Stimulated activated CD8-positive, alpha-beta memory T cell treated with anti-CD3 and anti-CD28 coated beads, Interleukin-7, amount 100 ng/mL, for 48 hours (primary cell): ENCODE results near the gene STX16.
"Not testable (repeated sequence)": the region's sequence is repeated elsewhere in the genome, so short reads cannot be mapped to it uniquely, and the experiment has no call there.

Experiments used
- DNase-seq, 2 donors: peaks; one replicate each; pipeline ENCODE4 v3.0.0-alpha.2; 2020; ENCODE audit warnings: low read depth in 1 of 2; ENCODE audit errors: extremely low read depth in 1 of 2

Gene STX16

GRCh38 chr20:58635279-58635665 lies 15.8 kb upstream of the STX16 start:
- DNase-seq = no peak

DNA sequence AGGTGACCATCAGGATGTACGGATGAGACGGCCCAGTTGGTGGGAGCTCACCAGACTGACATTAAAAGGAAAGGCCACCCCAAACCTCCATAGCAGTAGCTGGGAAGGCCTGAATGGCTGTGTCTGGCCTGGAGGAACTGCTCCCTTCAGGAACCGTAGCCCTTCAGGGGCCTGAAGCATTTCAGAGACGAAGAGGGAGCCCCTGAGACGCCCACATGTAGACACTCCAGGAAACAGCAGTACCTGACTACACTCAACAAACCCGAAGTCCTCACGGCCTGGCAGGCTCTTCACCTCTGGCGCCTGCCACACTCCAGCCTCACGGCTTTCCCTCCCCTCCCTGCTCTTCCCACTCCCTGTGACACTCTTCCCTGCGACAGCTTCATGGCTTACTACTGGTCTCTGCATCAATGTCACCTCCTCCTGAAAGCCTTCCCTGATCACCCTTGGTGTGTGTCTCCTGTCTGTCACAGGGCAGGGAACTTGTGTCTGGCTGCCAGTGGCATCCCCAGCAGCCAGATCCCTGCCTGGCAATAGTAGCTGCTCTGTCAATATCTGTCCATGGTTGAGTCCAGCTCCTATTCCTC lies 14.6 kb upstream of the STX16 start:
- DNase-seq = no peak

DNA sequence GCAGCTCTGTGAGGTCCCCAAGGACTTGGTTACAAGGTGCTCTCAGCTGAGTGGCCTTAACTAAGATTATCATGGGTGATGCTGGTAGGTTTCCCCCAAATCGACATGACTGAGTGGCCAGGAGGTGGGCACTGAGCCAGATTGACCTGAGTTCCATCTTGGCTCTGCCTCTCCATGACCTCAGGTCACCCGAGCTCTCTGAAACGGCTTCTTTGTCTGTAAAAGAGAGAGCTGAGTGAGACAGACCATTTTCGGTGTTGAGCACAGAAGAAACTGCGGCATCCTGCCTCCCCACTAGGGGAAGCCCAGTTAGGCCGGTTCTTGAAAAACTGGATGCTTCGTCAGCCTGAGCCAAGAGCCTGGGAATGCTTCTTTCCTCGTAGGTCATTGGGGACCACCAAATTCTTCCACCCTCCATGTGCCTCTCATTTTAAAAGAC lies 14.1 kb upstream of the STX16 start:
- DNase-seq = no peak

- no peak for DNase-seq
Observed at GRCh38 chr20:58637466-58638213, 13.4 kb upstream of the STX16 start.

- no peak for DNase-seq
Observed at GRCh38 chr20:58638467-58639181, 12.5 kb upstream of the STX16 start.

- no peak for DNase-seq
Observed at GRCh38 chr20:58639182-58640146, 11.6 kb upstream of the STX16 start.

DNA sequence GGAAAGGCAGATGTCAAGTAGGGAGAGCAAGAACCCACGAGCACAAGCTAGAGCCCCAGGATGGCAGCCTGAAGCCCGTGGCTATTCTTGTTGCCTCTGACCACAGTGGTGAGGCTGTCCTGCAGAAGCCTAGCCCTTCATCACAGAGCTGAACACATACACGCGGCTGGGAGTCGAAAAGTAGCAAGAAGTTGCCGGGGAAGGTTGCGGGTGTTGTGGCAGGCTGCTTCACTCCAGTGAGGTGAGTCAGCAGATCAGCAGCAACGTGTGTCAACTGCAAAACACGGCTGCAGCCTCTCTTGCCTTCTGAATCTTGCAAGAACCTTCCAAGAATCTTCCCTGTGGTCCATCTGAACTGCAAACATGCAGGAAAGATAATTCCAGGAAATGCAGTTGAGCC lies 10.6 kb upstream of the STX16 start:
- DNase-seq = no peak

- no peak for DNase-seq
Observed at GRCh38 chr20:58642441-58642840, 8.6 kb upstream of the STX16 start.

- DNase-seq = not testable (repeated sequence)
Observed at GRCh38 chr20:58642896-58643295, 8.2 kb upstream of the STX16 start.

DNA sequence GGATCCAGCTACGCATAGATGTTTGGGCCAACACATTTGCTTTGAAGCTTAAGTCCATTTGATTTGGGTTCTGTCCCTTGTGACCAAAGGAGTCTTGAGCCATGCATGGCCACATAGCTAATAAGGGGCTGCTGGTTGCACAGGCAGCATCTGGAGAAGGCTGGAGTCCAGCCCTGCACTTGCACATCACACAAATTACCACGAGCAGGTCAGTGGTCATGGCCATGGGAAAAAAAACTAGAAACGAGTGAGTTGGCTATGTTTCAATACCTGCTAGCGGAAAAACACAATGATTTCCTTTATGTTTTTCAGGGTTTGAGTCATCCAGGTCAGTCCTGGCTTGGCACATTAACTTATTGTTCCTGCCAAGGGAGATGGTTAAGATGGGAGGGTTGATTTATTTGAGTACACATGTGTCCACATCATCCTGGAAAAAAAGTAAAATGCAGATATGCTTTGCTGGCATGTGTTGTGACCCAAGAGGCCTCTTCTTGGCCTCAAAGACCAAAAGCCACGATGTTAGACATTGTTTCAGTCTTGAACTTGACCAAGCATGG lies 5.6 kb upstream of the STX16 start:
- DNase-seq = no peak

DNA sequence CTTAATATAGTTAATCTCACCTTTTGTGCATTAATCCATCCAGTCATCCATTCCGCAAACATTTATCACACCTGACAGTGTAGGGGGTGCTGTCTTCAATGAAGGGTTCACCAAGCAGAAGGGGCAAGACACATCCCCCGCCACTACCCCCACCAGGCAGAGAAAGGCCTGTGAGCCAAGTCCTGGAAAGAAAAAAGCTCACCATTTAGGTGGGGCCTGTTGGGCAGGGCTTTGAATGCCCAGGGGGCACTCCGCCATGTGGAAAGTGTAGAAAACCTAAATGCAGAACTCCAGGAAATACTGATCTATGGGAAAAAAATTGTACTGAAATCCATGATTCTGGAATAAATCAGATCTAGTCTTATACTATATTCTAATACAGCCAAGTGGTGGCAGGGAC lies 4.8 kb upstream of the STX16 start:
- DNase-seq = no peak

DNA sequence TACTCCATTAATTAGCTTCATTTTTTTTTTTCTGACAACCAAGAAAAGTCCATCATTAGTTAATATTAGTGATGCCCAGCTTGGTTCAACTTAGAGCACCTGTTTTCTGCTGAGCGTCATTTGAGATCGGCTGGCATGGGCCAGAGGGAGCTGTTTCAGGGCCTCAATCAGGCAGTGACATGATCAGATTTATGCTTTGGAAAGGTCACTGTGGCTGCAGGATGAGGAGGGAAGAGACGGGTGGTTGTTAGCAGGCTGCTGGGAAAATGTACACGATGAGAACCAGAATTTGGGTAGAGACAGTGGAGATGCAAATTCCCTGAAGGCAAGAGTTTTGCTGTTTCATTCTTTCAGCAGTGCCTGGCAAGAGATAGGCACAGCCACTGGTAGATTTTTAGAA lies 4.4 kb upstream of the STX16 start:
- no peak for DNase-seq

DNA sequence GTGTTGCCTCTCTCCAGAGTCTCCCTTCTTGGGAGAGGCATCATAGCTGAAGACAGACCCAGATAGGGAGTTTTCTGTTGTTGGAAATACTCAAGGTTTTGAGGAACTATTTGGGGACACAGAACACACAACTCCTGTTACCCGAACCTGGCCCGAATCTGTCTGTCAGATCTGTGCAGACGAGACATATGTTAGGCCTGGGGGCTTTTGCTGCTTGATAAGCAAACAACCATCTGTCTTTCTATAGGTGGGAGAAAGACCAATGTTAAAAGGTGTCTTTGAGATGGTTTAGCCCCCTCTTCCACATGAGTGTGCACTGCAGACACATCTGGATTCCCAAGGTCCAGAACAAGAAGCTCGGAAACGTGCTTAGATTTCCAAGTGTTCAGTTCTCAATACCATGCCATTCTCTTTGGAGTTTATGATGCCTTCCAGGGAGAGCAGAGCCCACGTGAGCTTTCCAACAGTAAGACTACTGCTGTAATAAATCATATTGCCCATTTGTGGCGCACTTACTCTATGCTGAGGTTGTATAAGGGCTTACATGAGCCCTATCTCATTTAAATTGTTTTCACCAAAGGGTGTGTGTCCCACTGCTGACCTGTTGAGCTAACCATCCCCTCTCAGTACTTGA lies 3.8 kb upstream of the STX16 start:
- no peak for DNase-seq

GRCh38 chr20:58647796-58648501 lies 3.1 kb upstream of the STX16 start:
- no peak for DNase-seq

DNA sequence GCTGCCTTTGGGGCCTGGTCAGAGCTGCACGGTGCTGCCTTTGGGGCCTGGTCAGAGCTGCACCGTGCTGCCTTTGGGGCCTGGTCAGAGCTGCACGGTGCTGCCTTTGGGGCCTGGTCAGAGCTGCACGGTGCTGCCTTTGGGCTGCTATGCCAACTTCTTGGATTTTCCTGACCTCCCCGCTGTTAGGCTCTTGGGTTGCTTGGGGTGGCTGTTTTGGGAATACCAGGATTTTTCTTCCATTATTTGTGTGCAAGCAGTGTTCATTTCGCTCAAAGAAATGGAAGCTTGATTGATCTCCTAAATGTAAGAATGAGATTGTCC lies 2.6 kb upstream of the STX16 start:
- DNase-seq = not testable (repeated sequence)

- no peak for DNase-seq
Observed at GRCh38 chr20:58649288-58650180, 1.5 kb upstream of the STX16 start.

DNA sequence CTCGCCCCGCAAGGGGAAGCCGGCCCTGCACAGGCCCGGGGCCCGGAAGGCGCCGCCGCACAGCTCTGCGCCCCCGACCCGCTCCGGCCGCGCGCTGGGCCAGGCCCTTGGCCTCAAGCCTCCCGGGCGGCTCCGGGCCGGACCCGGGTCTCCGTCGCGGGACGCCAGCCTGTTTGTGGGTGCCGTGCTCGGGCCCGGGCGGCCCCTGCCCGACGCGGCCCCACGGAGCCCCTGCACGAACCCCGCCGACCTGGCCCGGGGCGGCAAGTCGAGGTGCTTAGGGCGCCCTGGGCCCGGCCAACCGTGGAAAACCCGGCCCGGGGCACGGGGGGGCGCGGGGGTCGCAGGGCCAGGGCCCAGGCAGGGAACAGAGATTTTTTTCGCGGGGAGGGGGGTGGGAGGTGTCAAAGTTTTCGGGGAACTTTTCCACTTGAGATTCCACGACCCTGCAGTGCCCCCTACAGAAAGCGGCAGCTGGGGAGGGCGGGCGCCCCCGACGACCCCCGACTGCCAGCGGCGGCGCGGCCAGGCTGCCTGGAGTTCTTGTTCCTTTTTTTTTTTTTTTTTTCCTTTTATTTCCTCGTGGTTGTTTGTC lies 805 bp upstream of the STX16 start:
- DNase-seq = no peak

DNA sequence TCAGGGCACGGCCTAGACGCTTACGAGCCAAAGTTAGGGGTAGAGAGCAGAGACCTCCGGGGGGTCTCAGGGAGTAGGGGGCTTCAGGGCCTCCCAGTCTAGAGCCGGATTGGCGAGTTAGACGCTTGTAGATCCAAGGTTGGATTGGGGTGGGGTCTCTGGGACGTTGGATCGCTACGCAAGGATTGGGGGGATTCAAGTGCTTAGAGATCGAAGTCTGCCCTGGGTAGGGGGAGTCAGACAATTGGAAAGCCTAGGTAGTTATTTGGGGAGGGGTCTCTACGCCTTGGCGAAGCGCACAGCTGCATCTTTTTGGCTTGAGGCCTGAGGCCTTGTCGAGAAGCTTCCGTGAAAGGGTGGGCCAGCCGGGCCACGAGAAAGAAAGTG lies 469 bp downstream of the STX16 start:
- no peak for DNase-seq
